ENCODE data around the gene TEAD1. TPM values are rescaled to one million over a fixed set of nuclear protein-coding genes. Genes with fewer than 3 reads are reported as not detected.

Gene TEAD1
- total RNA-seq, 6 donors from 2014 or later, result 53.5 to 141 (median 80.2) TPM

DNA sequence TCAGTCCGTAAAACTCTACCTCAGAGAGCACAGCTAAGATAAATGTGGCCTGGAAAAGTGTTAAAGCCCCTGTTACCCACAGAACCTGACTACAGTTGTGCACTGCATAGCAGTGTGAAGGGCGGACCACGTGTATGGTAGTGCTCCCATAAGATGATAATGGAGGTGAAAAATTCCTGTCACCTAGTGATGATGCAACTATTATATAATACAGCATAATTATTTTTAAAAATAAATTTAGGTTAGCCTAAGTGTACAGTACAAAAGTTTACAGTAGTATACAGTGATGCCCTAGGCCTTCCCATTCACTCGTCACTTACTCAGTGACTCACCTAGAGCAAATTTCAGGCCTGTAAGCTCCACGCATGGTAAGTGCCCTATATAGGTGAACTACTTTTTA lies 258.3 kb downstream of the TEAD1 start:
- Histone ChIP-seq H3K27me3 (no peaks in the 10 kb centered on the region), H3K36me3 (peaks cover 0 to 36% (median 7%) of the 10 kb centered on the region in 4 donors), H3K4me1 (no peaks in the 10 kb centered on the region), H3K4me3 (no peak overlapping the region), H3K9me3 (no peaks in the 10 kb centered on the region), H3K27ac (no peak overlapping the region)
- DNase-seq (no peak), ATAC-seq (ENCODE audit: low FRiP score in 2 of 2) (no peak)
- WGBS, 2 donors, result 89 to 96% methylated on average over 5 of the region's 5 CpGs
- TF ChIP-seq, protein P1, sequence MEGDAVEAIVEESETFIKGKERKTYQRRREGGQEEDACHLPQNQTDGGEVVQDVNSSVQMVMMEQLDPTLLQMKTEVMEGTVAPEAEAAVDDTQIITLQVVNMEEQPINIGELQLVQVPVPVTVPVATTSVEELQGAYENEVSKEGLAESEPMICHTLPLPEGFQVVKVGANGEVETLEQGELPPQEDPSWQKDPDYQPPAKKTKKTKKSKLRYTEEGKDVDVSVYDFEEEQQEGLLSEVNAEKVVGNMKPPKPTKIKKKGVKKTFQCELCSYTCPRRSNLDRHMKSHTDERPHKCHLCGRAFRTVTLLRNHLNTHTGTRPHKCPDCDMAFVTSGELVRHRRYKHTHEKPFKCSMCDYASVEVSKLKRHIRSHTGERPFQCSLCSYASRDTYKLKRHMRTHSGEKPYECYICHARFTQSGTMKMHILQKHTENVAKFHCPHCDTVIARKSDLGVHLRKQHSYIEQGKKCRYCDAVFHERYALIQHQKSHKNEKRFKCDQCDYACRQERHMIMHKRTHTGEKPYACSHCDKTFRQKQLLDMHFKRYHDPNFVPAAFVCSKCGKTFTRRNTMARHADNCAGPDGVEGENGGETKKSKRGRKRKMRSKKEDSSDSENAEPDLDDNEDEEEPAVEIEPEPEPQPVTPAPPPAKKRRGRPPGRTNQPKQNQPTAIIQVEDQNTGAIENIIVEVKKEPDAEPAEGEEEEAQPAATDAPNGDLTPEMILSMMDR (IDR thresholded peaks at IDR 0.05), result no peak
- TF ChIP-seq POLR2A (IDR thresholded peaks at IDR 0.05), result no peak
- TF ChIP-seq POLR2AphosphoS5 (IDR thresholded peaks at IDR 0.05), result no peak
- TF ChIP-seq EP300 (IDR thresholded peaks at IDR 0.05), result no peak

DNA sequence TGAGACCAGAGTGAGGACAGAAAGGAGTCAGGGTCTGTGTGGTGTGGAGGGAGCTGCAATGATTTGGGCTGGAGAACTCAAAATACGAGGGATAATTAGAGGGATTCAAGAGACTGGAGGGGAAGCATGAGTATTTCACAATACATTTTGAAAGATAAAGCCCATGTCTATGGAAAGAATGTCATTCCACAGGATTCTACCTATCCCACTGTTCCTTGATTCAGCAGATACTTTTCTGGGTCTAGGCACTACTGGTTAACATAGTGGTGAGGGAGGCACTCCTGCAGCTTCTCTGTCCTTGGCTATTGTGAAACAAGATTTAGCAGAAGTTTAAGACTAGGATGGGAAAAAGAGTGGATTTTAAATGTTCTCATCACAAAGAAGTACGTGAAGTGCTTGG lies 262.0 kb downstream of the TEAD1 start:
- no peak overlapping the region for H3K4me3 ChIP-seq
- H3K27me3 ChIP-seq, result no peaks in the 10 kb centered on the region
- no peaks in the 10 kb centered on the region for H3K9me3 ChIP-seq
- 66 to 80% methylated on average over 2 of the region's 2 CpGs for WGBS, 2 donors
- no peak overlapping the region for H3K27ac ChIP-seq
- ATAC-seq (ENCODE audit: low FRiP score in 2 of 2) (no peak), DNase-seq (no peak)
- TF ChIP-seq POLR2A (IDR thresholded peaks at IDR 0.05) (no peak), EP300 (IDR thresholded peaks at IDR 0.05) (no peak), POLR2AphosphoS5 (IDR thresholded peaks at IDR 0.05) (no peak)
- TF ChIP-seq, protein P1 (IDR thresholded peaks at IDR 0.05), result no peak
- no peaks in the 10 kb centered on the region for H3K4me1 ChIP-seq
- H3K36me3 ChIP-seq, result peaks cover 0 to 58% (median 16%) of the 10 kb centered on the region in 4 donors

DNA sequence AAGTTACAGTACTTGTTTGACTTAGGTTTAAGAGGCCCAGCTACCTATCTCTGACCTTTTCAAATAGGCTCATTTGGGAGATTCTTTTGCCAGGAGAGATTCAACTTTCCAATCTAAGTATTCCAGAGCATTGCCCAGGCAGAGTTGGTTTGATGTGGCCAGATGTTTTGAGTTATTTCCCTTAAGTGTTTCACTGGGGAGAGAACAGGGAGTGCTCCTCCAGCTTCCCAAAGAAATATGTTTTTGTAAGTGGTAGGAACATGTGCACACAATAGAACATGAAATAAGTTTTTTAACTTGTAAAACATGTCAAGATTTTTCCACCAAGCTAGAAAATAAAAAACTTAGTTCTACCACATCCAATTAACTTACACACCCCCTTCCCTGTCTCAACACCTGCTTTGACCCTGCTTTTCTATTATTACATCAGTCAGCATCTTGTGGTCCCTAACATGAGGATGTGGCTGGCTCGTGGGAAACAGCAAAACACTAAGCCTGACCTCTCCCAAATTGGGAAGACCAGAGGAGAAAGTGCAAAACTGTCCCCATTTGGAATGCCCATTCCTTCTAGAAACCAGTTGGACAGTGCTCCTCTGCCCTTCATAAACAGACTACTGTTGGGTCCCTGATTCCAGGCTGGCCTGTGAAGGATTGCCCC lies 264.5 kb downstream of the TEAD1 start:
- DNase-seq, result no peak
- WGBS, 2 donors, result 78 to 87% methylated on average over 1 of the region's 1 CpG
- no peak for ATAC-seq (ENCODE audit: low FRiP score in 2 of 2)
- TF ChIP-seq, protein P1 (IDR thresholded peaks at IDR 0.05), result no peak
- TF ChIP-seq POLR2AphosphoS5 (IDR thresholded peaks at IDR 0.05) (no peak), POLR2A (IDR thresholded peaks at IDR 0.05) (no peak), EP300 (IDR thresholded peaks at IDR 0.05) (no peak)
- Histone ChIP-seq H3K4me3 (no peak overlapping the region), H3K27ac (no peak overlapping the region), H3K4me1 (no peaks in the 10 kb centered on the region), H3K36me3 (peaks cover 0 to 58% (median 16%) of the 10 kb centered on the region in 4 donors), H3K9me3 (no peaks in the 10 kb centered on the region), H3K27me3 (no peaks in the 10 kb centered on the region)

DNA sequence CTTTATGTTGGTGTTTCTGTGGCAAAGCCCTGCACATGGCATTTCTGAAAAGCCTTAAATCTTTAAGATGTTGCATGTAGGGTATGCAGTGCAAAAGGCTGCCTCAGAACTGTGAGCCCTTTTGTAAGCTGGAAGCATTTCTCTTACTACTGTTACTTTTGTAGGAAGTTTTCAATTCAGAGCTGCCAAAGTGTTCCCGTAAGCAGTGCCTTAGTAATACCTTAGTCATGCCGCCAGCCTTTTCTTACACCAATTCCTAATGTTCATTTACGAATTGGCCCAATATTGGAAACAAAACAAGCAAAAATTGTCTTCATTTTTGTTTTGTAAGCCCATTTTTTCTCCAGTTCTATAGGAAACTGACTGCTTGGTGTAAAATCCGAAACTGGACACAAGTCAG lies 267.4 kb downstream of the TEAD1 start:
- H3K4me3 ChIP-seq, result no peak overlapping the region
- TF ChIP-seq, protein P1 (IDR thresholded peaks at IDR 0.05), result no peak
- TF ChIP-seq EP300 (IDR thresholded peaks at IDR 0.05) (no peak), POLR2A (IDR thresholded peaks at IDR 0.05) (no peak), POLR2AphosphoS5 (IDR thresholded peaks at IDR 0.05) (no peak)
- no peaks in the 10 kb centered on the region for H3K27me3 ChIP-seq
- 94% methylated on average over 4 of the region's 4 CpGs for WGBS, 2 donors
- no peak for ATAC-seq (ENCODE audit: low FRiP score in 2 of 2)
- peaks cover 0 to 54% (median 16%) of the 10 kb centered on the region in 4 donors for H3K36me3 ChIP-seq
- H3K9me3 ChIP-seq, result no peaks in the 10 kb centered on the region
- no peaks in the 10 kb centered on the region for H3K4me1 ChIP-seq
- H3K27ac ChIP-seq, result no peak overlapping the region
- no peak for DNase-seq

DNA sequence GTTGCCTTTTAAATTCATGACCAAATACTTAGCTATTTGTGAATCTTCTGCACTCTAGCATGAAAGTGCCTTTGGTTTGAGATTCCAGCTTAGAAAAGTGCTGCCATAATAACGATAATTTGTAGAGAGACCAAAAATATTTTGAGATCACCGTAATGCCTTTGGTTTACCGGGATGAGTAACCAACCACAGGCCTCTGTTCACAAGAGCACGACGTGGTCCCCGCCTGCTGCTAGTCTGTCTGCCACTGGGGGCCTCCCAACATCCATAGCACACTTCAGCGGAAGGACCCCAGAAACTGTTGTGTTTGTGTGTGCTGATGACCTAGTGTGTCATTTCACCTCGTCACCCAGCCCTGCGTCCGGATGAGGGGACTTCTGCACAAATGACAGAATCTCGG lies 267.9 kb downstream of the TEAD1 start:
- no peak overlapping the region for H3K4me3 ChIP-seq
- ATAC-seq (ENCODE audit: low FRiP score in 2 of 2), result no peak
- no peak overlapping the region for H3K27ac ChIP-seq
- TF ChIP-seq, protein P1 (IDR thresholded peaks at IDR 0.05), result no peak
- TF ChIP-seq POLR2AphosphoS5 (IDR thresholded peaks at IDR 0.05), result no peak
- no peak for TF ChIP-seq POLR2A (IDR thresholded peaks at IDR 0.05)
- no peaks in the 10 kb centered on the region for H3K9me3 ChIP-seq
- no peak for DNase-seq
- no peaks in the 10 kb centered on the region for H3K27me3 ChIP-seq
- H3K36me3 ChIP-seq, result peaks cover 0 to 49% (median 14%) of the 10 kb centered on the region in 4 donors
- H3K4me1 ChIP-seq, result no peaks in the 10 kb centered on the region
- 92 to 94% methylated on average over 10 to 11 of the region's 11 CpGs for WGBS, 2 donors
